PFSK-1 (cell line): Measurements from ENCODE around the gene POLR1B.

Experiments
- FOXP2 ChIP-seq: optimal IDR thresholded peaks from 2 replicates; pipeline ENCODE3; 2011; ENCODE audit warnings: borderline replicate concordance, control low read depth, inconsistent platforms; ENCODE audit not compliant: insufficient read depth; ENCODE audit errors: extremely low read length, extremely low read depth
- POLR2AphosphoS5 ChIP-seq: IDR thresholded peaks from 2 replicates; pipeline ENCODE4 v1.6.1; 2012; ENCODE audit warnings: low read depth, mild to moderate bottlenecking, control low read depth, low read length, moderate library complexity
- SIN3A ChIP-seq: IDR thresholded peaks from 2 replicates; pipeline ENCODE4 v1.6.1; 2012; ENCODE audit warnings: mild to moderate bottlenecking, low read length, moderate library complexity, borderline replicate concordance; ENCODE audit not compliant: insufficient read depth
- TAF1 ChIP-seq: IDR thresholded peaks from 2 replicates; pipeline ENCODE4 v1.6.1; 2012; ENCODE audit warnings: low read length, control low read depth, borderline replicate concordance; ENCODE audit not compliant: insufficient read depth
- TF ChIP-seq, protein P1 (sequence below), 2 experiments: IDR thresholded peaks; 2 replicates each; pipeline versions ENCODE4 v1.6.1 to v1.8.0; 2011 to 2012; ENCODE audit warnings: low read depth in 2 of 2, low read length in 2 of 2, control low read depth in 1 of 2, inconsistent platforms in 1 of 2, mild to moderate bottlenecking in 1 of 2, moderate library complexity in 1 of 2; ENCODE audit not compliant: insufficient read depth in 1 of 2

The POLR1B gene

GRCh38 chr2:112615051-112615450, 72.8 kb downstream of the POLR1B start:
- TF ChIP-seq POLR2AphosphoS5 (no peak), SIN3A (no peak)
- TF ChIP-seq, protein P1, sequence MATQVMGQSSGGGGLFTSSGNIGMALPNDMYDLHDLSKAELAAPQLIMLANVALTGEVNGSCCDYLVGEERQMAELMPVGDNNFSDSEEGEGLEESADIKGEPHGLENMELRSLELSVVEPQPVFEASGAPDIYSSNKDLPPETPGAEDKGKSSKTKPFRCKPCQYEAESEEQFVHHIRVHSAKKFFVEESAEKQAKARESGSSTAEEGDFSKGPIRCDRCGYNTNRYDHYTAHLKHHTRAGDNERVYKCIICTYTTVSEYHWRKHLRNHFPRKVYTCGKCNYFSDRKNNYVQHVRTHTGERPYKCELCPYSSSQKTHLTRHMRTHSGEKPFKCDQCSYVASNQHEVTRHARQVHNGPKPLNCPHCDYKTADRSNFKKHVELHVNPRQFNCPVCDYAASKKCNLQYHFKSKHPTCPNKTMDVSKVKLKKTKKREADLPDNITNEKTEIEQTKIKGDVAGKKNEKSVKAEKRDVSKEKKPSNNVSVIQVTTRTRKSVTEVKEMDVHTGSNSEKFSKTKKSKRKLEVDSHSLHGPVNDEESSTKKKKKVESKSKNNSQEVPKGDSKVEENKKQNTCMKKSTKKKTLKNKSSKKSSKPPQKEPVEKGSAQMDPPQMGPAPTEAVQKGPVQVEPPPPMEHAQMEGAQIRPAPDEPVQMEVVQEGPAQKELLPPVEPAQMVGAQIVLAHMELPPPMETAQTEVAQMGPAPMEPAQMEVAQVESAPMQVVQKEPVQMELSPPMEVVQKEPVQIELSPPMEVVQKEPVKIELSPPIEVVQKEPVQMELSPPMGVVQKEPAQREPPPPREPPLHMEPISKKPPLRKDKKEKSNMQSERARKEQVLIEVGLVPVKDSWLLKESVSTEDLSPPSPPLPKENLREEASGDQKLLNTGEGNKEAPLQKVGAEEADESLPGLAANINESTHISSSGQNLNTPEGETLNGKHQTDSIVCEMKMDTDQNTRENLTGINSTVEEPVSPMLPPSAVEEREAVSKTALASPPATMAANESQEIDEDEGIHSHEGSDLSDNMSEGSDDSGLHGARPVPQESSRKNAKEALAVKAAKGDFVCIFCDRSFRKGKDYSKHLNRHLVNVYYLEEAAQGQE (IDR thresholded peaks at IDR 0.05; ENCODE audit: insufficient read depth in 1 of 2, low read depth in 2 of 2, low read length in 2 of 2) = no peak

- TF ChIP-seq, protein P1 (IDR thresholded peaks at IDR 0.05; ENCODE audit: insufficient read depth in 1 of 2, low read depth in 2 of 2, low read length in 2 of 2) = no peak
- no peak for TF ChIP-seq FOXP2
- TF ChIP-seq SIN3A = no peak
- no peak for TF ChIP-seq TAF1
- TF ChIP-seq POLR2AphosphoS5 = no peak
Measured at GRCh38 chr2:112618383-112618782, 76.1 kb downstream of the POLR1B start.

GRCh38 chr2:112621790-112622527, 79.7 kb downstream of the POLR1B start:
- TF ChIP-seq POLR2AphosphoS5 (no peak), FOXP2 (no peak), SIN3A (no peak), TAF1 (no peak)
- TF ChIP-seq, protein P1 (IDR thresholded peaks at IDR 0.05; ENCODE audit: insufficient read depth in 1 of 2, low read depth in 2 of 2, low read length in 2 of 2) = no peak

- TF ChIP-seq, protein P1 (IDR thresholded peaks at IDR 0.05; ENCODE audit: insufficient read depth in 1 of 2, low read depth in 2 of 2, low read length in 2 of 2) = no peak
Measured at GRCh38 chr2:112622528-112622849, 80.2 kb downstream of the POLR1B start.
